SK-N-SH (cell line): Measurements from ENCODE around the gene TMEM198.

ENCODE experiments used
- CHD2 ChIP-seq: fragments of 150-350 bp; IDR thresholded peaks from 2 replicates; pipeline ENCODE4 v1.6.1; 2018; ENCODE audit warnings: low read length; ENCODE audit not compliant: partially characterized antibody
- EP300 ChIP-seq, 2 experiments: IDR thresholded peaks; 2 replicates each; pipeline versions ENCODE4 v1.4.0 to v1.6.1; 2012; ENCODE audit warnings: borderline replicate concordance in 1 of 2, low read depth in 1 of 2, low read length in 1 of 2
- GABPA ChIP-seq: IDR thresholded peaks from 2 replicates; pipeline ENCODE4 v1.4.0; 2012; ENCODE audit warnings: low read depth, mild to moderate bottlenecking
- MAX ChIP-seq: IDR thresholded peaks from 2 replicates; pipeline ENCODE4 v1.4.0; 2012; ENCODE audit warnings: low read depth
- MXI1 ChIP-seq: IDR thresholded peaks from 2 replicates; pipeline ENCODE4 v1.6.1; 2012; ENCODE audit warnings: mild to moderate bottlenecking, low read depth, low read length, improper control_type of control experiment
- POLR2AphosphoS5 ChIP-seq: IDR thresholded peaks from 2 replicates; pipeline ENCODE4 v1.6.1; 2012; ENCODE audit warnings: low read depth, low read length
- RXRA ChIP-seq: IDR thresholded peaks from 2 replicates; pipeline ENCODE4 v1.4.0; 2012; ENCODE audit warnings: low read depth, mild to moderate bottlenecking, borderline replicate concordance
- TAF1 ChIP-seq: IDR thresholded peaks from 2 replicates; pipeline ENCODE4 v1.6.1; 2012; ENCODE audit warnings: low read depth, mild to moderate bottlenecking, low read length, moderate library complexity, borderline replicate concordance
- USF2 ChIP-seq: fragments of 150-350 bp; IDR thresholded peaks from 2 replicates; pipeline ENCODE4 v1.6.1; 2017; ENCODE audit warnings: antibody characterized with exemption, low read length, low read depth, borderline replicate concordance
- TF ChIP-seq, protein P1 (sequence below): fragments of 200-600 bp; sonication (generic); IDR thresholded peaks from 2 replicates; pipeline ENCODE4 v1.6.1; 2017; ENCODE audit warnings: antibody characterized with exemption, mild to moderate bottlenecking, moderate library complexity
- TF ChIP-seq, protein P2 (sequence below): IDR thresholded peaks from 2 replicates; pipeline ENCODE4 v1.6.1; 2012; ENCODE audit warnings: mild to moderate bottlenecking, low read depth, low read length, moderate library complexity

DNA sequence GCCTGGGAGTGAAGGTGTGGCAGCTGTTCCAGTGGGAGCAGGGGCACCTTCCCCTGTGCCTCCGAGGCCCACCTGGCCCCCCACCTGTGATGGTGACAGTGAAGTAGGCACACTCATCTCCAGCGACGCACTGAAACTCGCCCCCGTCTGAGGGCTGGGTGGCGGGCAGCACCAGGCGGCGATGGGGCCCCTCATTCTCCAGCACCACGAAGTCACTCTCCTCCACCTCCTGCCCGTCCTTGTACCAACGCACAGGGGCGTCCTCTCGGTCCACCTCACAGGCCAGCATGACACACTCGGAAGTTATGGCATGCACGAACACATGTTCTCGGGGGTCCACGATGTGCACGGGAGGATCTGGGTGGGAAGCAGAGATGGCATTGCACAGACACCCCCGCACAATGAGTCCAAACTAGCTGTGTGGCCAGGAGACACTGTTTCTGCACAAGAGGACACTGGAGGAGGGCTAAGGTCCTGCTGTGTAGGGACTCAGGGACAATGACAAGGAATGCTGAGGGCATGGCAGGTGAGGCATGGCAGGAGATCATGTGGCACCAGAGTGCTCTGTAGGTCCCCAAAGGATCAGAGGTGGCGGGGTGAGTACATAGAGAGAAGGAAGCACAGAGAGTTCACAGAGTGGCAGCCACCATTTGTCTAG, 19.6 kb downstream of the TMEM198 start:
- TF ChIP-seq GABPA (no peak), USF2 (no peak), MXI1 (no peak), MAX (no peak), POLR2AphosphoS5 (no peak), TAF1 (no peak), RXRA (no peak), CHD2 (no peak), EP300 (IDR thresholded peaks at IDR 0.05; ENCODE audit: borderline replicate concordance in 1 of 2, low read depth in 1 of 2, low read length in 1 of 2) (no peak)
- TF ChIP-seq, protein P1, sequence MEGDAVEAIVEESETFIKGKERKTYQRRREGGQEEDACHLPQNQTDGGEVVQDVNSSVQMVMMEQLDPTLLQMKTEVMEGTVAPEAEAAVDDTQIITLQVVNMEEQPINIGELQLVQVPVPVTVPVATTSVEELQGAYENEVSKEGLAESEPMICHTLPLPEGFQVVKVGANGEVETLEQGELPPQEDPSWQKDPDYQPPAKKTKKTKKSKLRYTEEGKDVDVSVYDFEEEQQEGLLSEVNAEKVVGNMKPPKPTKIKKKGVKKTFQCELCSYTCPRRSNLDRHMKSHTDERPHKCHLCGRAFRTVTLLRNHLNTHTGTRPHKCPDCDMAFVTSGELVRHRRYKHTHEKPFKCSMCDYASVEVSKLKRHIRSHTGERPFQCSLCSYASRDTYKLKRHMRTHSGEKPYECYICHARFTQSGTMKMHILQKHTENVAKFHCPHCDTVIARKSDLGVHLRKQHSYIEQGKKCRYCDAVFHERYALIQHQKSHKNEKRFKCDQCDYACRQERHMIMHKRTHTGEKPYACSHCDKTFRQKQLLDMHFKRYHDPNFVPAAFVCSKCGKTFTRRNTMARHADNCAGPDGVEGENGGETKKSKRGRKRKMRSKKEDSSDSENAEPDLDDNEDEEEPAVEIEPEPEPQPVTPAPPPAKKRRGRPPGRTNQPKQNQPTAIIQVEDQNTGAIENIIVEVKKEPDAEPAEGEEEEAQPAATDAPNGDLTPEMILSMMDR = no peak
- TF ChIP-seq, protein P2, sequence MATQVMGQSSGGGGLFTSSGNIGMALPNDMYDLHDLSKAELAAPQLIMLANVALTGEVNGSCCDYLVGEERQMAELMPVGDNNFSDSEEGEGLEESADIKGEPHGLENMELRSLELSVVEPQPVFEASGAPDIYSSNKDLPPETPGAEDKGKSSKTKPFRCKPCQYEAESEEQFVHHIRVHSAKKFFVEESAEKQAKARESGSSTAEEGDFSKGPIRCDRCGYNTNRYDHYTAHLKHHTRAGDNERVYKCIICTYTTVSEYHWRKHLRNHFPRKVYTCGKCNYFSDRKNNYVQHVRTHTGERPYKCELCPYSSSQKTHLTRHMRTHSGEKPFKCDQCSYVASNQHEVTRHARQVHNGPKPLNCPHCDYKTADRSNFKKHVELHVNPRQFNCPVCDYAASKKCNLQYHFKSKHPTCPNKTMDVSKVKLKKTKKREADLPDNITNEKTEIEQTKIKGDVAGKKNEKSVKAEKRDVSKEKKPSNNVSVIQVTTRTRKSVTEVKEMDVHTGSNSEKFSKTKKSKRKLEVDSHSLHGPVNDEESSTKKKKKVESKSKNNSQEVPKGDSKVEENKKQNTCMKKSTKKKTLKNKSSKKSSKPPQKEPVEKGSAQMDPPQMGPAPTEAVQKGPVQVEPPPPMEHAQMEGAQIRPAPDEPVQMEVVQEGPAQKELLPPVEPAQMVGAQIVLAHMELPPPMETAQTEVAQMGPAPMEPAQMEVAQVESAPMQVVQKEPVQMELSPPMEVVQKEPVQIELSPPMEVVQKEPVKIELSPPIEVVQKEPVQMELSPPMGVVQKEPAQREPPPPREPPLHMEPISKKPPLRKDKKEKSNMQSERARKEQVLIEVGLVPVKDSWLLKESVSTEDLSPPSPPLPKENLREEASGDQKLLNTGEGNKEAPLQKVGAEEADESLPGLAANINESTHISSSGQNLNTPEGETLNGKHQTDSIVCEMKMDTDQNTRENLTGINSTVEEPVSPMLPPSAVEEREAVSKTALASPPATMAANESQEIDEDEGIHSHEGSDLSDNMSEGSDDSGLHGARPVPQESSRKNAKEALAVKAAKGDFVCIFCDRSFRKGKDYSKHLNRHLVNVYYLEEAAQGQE = no peak
